Osteoblast (primary cell): ENCODE results near the gene TMEM183A. TPM values are rescaled to one million over a fixed set of nuclear protein-coding genes. Genes with fewer than 3 reads are reported as not detected.

Source experiments
- DNase-seq: peaks from one replicate; pipeline ENCODE4 v3.0.0; 2011; ENCODE audit warnings: low spot score, mixed read lengths; ENCODE audit not compliant: insufficient read length; ENCODE audit errors: missing footprints
- H2AFZ ChIP-seq: 2 replicates; pipeline ENCODE4 v1.6.0; 2011; ENCODE audit warnings: mild to moderate bottlenecking, low read length
- H3K27ac ChIP-seq: 2 replicates; pipeline ENCODE4 v1.5.1; 2011; ENCODE audit warnings: mild to moderate bottlenecking, low read depth, low read length, moderate library complexity
- H3K27me3 ChIP-seq: 2 replicates; pipeline ENCODE4 v1.6.0; 2012; ENCODE audit warnings: mild to moderate bottlenecking, control low read depth, inconsistent platforms, low read length, moderate library complexity; ENCODE audit not compliant: insufficient read depth
- H3K36me3 ChIP-seq: 2 replicates; pipeline ENCODE4 v1.5.1; 2011; ENCODE audit warnings: mild to moderate bottlenecking, low read length, control low read depth, moderate library complexity; ENCODE audit not compliant: insufficient read depth
- H3K4me1 ChIP-seq: 2 replicates; pipeline ENCODE4 v1.5.1; 2011; ENCODE audit warnings: mild to moderate bottlenecking, low read length, control low read depth, moderate library complexity; ENCODE audit not compliant: insufficient read depth
- H3K4me2 ChIP-seq: 2 replicates; pipeline ENCODE4 v1.6.0; 2011; ENCODE audit warnings: mild to moderate bottlenecking, low read length; ENCODE audit not compliant: insufficient read depth
- H3K4me3 ChIP-seq: fragments of 200-600 bp; sonication (generic); 3 replicates; pipeline ENCODE4 v1.5.1; 2012; ENCODE audit warnings: mild to moderate bottlenecking, low read length, inconsistent platforms; ENCODE audit not compliant: insufficient read depth
- H3K79me2 ChIP-seq: 2 replicates; pipeline ENCODE4 v1.6.0; 2012; ENCODE audit warnings: mild to moderate bottlenecking, low read length, control low read depth, inconsistent platforms; ENCODE audit not compliant: insufficient read depth
- H3K9me3 ChIP-seq: 2 replicates; pipeline ENCODE4 v1.5.1; 2011; ENCODE audit warnings: low read depth, low read length, control low read depth
- H4K20me1 ChIP-seq: 2 replicates; pipeline ENCODE4 v1.6.0; 2012; ENCODE audit warnings: mild to moderate bottlenecking, low read length, control low read depth; ENCODE audit not compliant: insufficient read depth
- CTCF ChIP-seq: IDR thresholded peaks from 2 replicates; pipeline ENCODE4 v1.5.1; 2011; ENCODE audit warnings: mild to moderate bottlenecking, low read depth, low read length, moderate library complexity; ENCODE audit errors: extremely low read depth
- total RNA-seq: library from RNA; depleted of rRNA; stranded (reverse); fragments of >200 nt; gene quantifications from 2 replicates; pipeline ENCODE4 v1.2.3, GENCODE V29; 2012

The TMEM183A gene
- total RNA-seq, 1 donor: 118 TPM

DNA sequence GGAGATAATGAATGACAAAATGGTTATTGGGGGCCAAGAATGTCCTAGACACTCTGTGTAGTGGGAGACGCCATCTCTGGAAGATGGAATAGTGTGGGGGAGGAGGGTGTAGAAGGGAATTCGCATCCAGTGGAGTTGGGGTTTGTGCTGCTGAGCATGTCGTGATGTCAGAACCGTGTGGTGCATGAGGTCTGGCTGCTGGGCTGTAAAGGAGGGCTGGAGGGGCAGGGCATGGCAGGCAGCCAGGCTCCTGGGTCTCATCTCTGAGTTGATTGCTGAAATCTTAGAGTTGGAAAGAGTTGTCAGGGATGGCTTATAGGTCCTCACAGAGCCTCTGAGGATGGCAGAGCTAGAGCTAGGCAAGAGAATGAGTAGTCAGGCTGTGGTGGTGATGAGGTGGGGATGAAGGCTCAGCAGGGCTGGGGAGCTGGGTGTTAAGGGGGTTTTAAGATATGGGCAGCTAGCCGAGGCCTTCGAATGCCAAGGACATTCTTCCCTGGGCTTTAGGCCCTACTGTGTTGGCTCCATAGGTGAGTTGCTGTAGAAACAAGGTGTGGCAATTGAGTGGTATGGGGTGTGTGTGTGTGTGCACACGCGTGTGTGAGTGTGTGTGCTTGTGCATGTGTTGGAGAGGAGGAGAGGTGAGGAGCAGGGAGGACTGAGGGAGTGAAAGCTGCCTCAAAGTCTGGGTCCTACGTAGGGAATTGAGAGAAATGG, 21.1 kb downstream of the TMEM183A start:
- Histone ChIP-seq H3K4me2 (no peak overlapping the region), H3K9me3 (no peaks in the 10 kb centered on the region), H3K27me3 (peaks cover 11% of the 10 kb centered on the region), H4K20me1 (no peaks in the 10 kb centered on the region), H3K79me2 (no peaks in the 10 kb centered on the region), H3K36me3 (peaks cover 12% of the 10 kb centered on the region), H3K27ac (no peak overlapping the region), H3K4me3 (no peak overlapping the region), H3K4me1 (peaks cover 10% of the 10 kb centered on the region), H2AFZ (no peak overlapping the region)
- DNase-seq: peak; percentile 67
- no peak for TF ChIP-seq CTCF

GRCh38 chr1:203028784-203029553, 21.8 kb downstream of the TMEM183A start:
- H3K4me2 ChIP-seq: no peak overlapping the region
- no peak overlapping the region for H3K4me3 ChIP-seq
- H3K27me3 ChIP-seq: peaks cover 11% of the 10 kb centered on the region

DNA sequence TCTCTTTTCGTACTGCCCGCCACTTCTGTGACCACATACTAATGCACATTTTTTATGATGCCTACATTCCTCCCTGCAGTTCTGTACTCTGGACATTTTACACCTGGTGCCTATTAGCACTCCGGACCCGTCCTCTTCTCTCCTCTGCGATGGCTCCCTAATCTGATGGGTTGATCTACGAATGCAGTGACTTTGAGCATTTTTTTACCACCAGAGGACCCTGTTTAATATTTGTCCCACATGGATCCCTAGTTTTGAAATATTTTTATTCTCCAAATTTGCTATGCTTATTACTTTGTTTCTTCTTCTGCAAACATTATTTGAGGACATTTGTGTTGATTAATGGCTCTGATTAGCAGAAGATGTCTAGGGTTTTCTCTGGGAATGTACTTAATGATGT, 24.3 kb downstream of the TMEM183A start:
- peak; percentile 76 for TF ChIP-seq CTCF
- DNase-seq: peak; percentile 59
- H3K27ac ChIP-seq: no peak overlapping the region
- H2AFZ ChIP-seq: no peak overlapping the region
- no peaks in the 10 kb centered on the region for H3K79me2 ChIP-seq
- H3K4me1 ChIP-seq: peaks cover 4% of the 10 kb centered on the region
- no peaks in the 10 kb centered on the region for H3K36me3 ChIP-seq
- no peaks in the 10 kb centered on the region for H3K9me3 ChIP-seq
- no peaks in the 10 kb centered on the region for H4K20me1 ChIP-seq
- H3K27me3 ChIP-seq: peaks cover 11% of the 10 kb centered on the region
- no peak overlapping the region for H3K4me2 ChIP-seq
- no peak overlapping the region for H3K4me3 ChIP-seq

More at GRCh38 chr1:203028784-203029553, 21.8 kb downstream of the TMEM183A start:
- peaks cover 10% of the 10 kb centered on the region for H3K4me1 ChIP-seq
- no peak overlapping the region for H3K27ac ChIP-seq
- peak; percentile 81 for DNase-seq
- H4K20me1 ChIP-seq: no peaks in the 10 kb centered on the region
- no peak for TF ChIP-seq CTCF
- H3K9me3 ChIP-seq: no peaks in the 10 kb centered on the region
- no peaks in the 10 kb centered on the region for H3K79me2 ChIP-seq
- peak overlapping the region; percentile 26 for H2AFZ ChIP-seq
- H3K36me3 ChIP-seq: peaks cover 11% of the 10 kb centered on the region

DNA sequence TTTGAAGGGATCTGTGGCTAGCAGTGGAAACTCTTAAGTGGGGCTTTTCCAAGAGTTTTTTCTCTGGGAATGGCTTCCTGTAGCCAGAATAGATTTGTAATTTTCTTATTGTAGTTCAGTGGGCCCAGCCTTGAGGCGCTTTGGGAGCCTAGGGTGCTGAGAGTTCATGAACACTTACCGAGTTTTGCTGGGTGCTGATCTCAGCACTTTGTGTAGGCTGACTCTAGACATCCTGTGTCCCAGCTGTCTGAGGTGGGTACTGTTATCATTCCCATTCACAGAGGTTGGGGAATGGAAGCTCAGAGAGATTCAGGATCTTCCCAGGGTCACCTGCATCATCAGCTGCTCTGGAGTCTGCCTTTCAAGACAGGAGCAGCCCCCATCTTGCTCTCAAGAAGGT, 26.1 kb downstream of the TMEM183A start:
- no peaks in the 10 kb centered on the region for H3K27me3 ChIP-seq
- H3K4me1 ChIP-seq: peaks cover 9% of the 10 kb centered on the region
- H3K27ac ChIP-seq: no peak overlapping the region
- TF ChIP-seq CTCF: no peak
- H3K4me2 ChIP-seq: no peak overlapping the region
- no peaks in the 10 kb centered on the region for H3K79me2 ChIP-seq
- no peaks in the 10 kb centered on the region for H3K9me3 ChIP-seq
- no peaks in the 10 kb centered on the region for H3K36me3 ChIP-seq
- H3K4me3 ChIP-seq: no peak overlapping the region
- H4K20me1 ChIP-seq: no peaks in the 10 kb centered on the region
- no peak for DNase-seq
- H2AFZ ChIP-seq: no peak overlapping the region
